ENCODE results near the gene C17orf58. TPM values are rescaled to one million over a fixed set of nuclear protein-coding genes. Genes with fewer than 3 reads are reported as not detected.
"Not testable (repeated sequence)": the region's sequence is repeated elsewhere in the genome, so short reads cannot be mapped to it uniquely, and the experiment has no call there.

The C17orf58 gene
- total and polyA plus RNA-seq, 12 donors: 3.1 to 10.0 (median 5.2) TPM

- Histone ChIP-seq H3K27me3 (no peaks in the 10 kb centered on the region), H3K9me3 (no peaks in the 10 kb centered on the region), H3K4me1 (peaks cover 0 to 7% (median 0%) of the 10 kb centered on the region in 9 donors), H3K4me3 (no peak overlapping the region), H3K36me3 (peaks cover 0 to 92% (median 21%) of the 10 kb centered on the region in 9 donors), H3K27ac (no peak overlapping the region)
- no peak for DNase-seq
- intact Hi-C loops (cut with DNase I): no loop called here
- no peak for ATAC-seq
- TF ChIP-seq CTCF (IDR thresholded peaks at IDR 0.05): no peak
- WGBS, 2 donors: 58 to 66% methylated on average over 8 of the region's 8 CpGs
Measured at GRCh38 chr17:67974598-67975066, 21.6 kb downstream of the C17orf58 start.

- peaks cover 0 to 90% (median 18%) of the 10 kb centered on the region in 9 donors for H3K36me3 ChIP-seq
- no peak overlapping the region for H3K4me3 ChIP-seq
- ATAC-seq (no peak), DNase-seq (no peak)
- H3K27me3 ChIP-seq: no peaks in the 10 kb centered on the region
- no peak overlapping the region for H3K27ac ChIP-seq
- TF ChIP-seq CTCF (IDR thresholded peaks at IDR 0.05): no peak
- H3K4me1 ChIP-seq: peaks cover 0 to 7% (median 0%) of the 10 kb centered on the region in 9 donors
- no peaks in the 10 kb centered on the region for H3K9me3 ChIP-seq
- intact Hi-C loops (cut with DNase I): no loop called here
- WGBS, 2 donors: 85 to 86% methylated on average over 9 of the region's 9 CpGs
Measured at GRCh38 chr17:67974185-67974584, 22.1 kb downstream of the C17orf58 start.

- no peak for ATAC-seq
- Histone ChIP-seq H3K4me1 (no peaks in the 10 kb centered on the region), H3K36me3 (peaks cover 0 to 96% (median 29%) of the 10 kb centered on the region in 9 donors), H3K9me3 (no peaks in the 10 kb centered on the region), H3K27ac (no peak overlapping the region), H3K27me3 (no peaks in the 10 kb centered on the region), H3K4me3 (no peak overlapping the region)
- no peak for TF ChIP-seq CTCF (IDR thresholded peaks at IDR 0.05)
- 96 to 97% methylated on average over 7 of the region's 7 CpGs for WGBS, 2 donors
- intact Hi-C loops (cut with DNase I): no loop called here
- no peak for DNase-seq
Measured at GRCh38 chr17:67970783-67971182, 25.5 kb downstream of the C17orf58 start.

- not testable (repeated sequence) for H3K4me3 ChIP-seq, H3K4me1 ChIP-seq, H3K9me3 ChIP-seq, H3K27ac ChIP-seq, H3K27me3 ChIP-seq
- 0% methylated on average over 1 of the region's 1 CpG for WGBS, 2 donors
- H3K36me3 ChIP-seq: peaks cover 0 to 87% (median 34%) of the 10 kb centered on the region in 9 donors
- DNase-seq: peak in 1 of 2 donors; percentile 79
- ATAC-seq: peak in 7 of 8 donors; percentile 68 to 89 (median 82)
- intact Hi-C loops (cut with DNase I): loop anchor here in 1 of 10 donors (10.0 kb wide), 1 partner anchor 502 kb away; no protein-coding TSS in a partner anchor
- TF ChIP-seq CTCF (IDR thresholded peaks at IDR 0.05): peak; percentile 46 to 78 (median 73)
Measured at GRCh38 chr17:67963145-67963572, 33.1 kb downstream of the C17orf58 start.

GRCh38 chr17:67962156-67962555, 34.1 kb downstream of the C17orf58 start:
- not testable (repeated sequence) for H3K9me3 ChIP-seq, H3K4me1 ChIP-seq, H3K27ac ChIP-seq, DNase-seq, ATAC-seq, H3K4me3 ChIP-seq, H3K27me3 ChIP-seq
- H3K36me3 ChIP-seq: peaks cover 0 to 86% (median 31%) of the 10 kb centered on the region in 9 donors
- intact Hi-C loops (cut with DNase I): loop anchor here in 1 of 10 donors (10.0 kb wide), 1 partner anchor 503 kb away; no protein-coding TSS in a partner anchor
- 53 to 54% methylated on average over 2 of the region's 2 CpGs for WGBS, 2 donors

- H3K27ac ChIP-seq: peak overlapping the region in 1 of 10 donors; percentile 52
- not testable (repeated sequence) for H3K4me3 ChIP-seq, DNase-seq, H3K4me1 ChIP-seq, H3K9me3 ChIP-seq, ATAC-seq, H3K27me3 ChIP-seq
- H3K36me3 ChIP-seq: peaks cover 0 to 79% (median 13%) of the 10 kb centered on the region in 9 donors
- WGBS, 2 donors: 67 to 81% methylated on average over 3 of the region's 3 CpGs
- intact Hi-C loops (cut with DNase I): loop anchor here in 1 of 10 donors (10.0 kb wide), 1 partner anchor 505 kb away; no protein-coding TSS in a partner anchor
Measured at GRCh38 chr17:67960276-67960675, 36.0 kb downstream of the C17orf58 start.
